SW480 (cell line): ENCODE results near the gene PGBD4.
"Not testable (repeated sequence)": the region's sequence is repeated elsewhere in the genome, so short reads cannot be mapped to it uniquely, and the experiment has no call there.

Source experiments
- DNase-seq: peaks from one replicate; pipeline ENCODE4 v3.0.0-alpha.2; 2016; ENCODE audit warnings: low spot score

The PGBD4 gene

GRCh38 chr15:34114215-34114614, 12.3 kb downstream of the PGBD4 start:
- DNase-seq, result no peak

DNA sequence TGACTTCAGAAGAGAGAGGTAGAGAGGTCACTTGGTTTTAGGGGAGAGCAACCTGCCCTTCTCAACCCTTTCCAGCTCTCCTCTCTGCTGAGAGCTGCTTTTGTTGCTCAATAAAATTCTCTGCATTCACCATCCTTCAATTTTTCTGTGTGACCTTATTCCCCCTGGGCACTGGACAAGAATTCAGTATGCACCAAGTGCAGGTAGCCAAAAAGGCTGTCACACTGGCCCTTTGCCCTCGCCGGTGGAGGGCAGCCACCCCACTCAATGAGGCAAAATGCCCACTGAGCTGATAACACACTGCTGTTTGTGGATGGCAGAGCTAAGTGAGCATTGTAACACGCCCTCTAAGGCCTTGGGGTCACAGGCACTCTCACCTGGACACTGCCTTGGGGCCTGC, 12.9 kb downstream of the PGBD4 start:
- no peak for DNase-seq

GRCh38 chr15:34116620-34117019, 14.7 kb downstream of the PGBD4 start:
- DNase-seq, result no peak

DNA sequence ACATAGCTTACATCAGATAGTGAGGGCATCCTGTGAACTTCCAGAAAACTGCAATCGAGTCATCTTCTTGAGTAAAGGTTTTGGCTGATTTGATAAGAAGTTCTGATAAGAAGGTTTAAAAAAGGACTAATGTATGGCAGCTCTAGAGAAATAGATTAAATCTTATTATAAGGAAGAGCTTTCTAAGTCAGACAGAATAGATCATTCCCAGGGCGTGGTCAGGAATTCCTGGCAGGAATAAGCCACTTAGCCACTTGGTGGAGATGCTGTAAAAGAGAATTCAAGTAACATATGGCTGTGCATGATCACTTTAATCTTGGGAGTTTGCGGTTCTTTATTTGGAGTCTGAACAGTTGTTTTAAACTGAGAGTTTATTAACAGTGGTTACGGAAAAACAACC, 17.4 kb downstream of the PGBD4 start:
- peak; percentile 13 for DNase-seq

GRCh38 chr15:34120420-34120819, 18.5 kb downstream of the PGBD4 start:
- not testable (repeated sequence) for DNase-seq

GRCh38 chr15:34121786-34122185, 19.9 kb downstream of the PGBD4 start:
- not testable (repeated sequence) for DNase-seq

- peak; percentile 16 for DNase-seq
These were observed 20.9 kb downstream of the PGBD4 start for GRCh38 chr15:34122771-34123183.

GRCh38 chr15:34124651-34125050, 22.8 kb downstream of the PGBD4 start:
- DNase-seq, result no peak

DNA sequence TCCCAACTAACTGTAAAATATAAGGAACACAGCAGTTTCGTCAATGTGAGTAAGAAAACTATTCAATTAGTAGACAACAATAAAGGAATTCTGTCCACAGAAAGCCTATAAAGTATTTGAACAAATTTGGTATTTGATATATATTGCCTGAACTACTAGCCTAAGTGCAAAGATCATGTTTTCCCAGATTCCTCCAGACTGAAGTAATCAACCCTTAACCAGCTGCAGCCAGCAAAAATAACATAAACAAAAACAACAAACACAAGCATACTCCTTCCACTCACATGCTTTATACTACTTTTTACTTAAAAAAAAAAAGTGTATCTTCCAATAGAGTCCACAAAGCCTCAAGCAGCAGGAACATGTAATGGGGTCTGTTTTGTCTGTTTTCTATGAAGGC, 24.1 kb downstream of the PGBD4 start:
- DNase-seq, result no peak

- no peak for DNase-seq
These were observed 24.6 kb downstream of the PGBD4 start for GRCh38 chr15:34126522-34126921.

DNA sequence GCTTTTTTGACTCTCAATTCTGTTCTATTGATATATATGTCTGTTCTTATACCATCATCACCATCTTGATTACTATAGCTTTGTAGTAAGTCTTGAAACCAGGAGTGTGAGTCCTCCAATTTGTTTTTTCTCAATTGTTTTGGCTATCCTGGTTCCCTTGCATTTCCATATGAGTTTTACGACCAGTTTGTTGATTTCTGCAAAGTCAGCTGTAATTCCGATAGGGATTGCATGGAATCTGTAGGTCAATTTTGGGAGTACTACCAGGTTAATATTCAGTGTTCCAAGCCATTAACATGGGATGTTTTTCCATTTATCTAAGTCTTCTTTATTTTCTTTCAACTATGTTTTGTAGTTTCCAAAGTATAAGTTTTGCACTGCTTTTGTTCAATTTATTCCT, 27.0 kb downstream of the PGBD4 start:
- no peak for DNase-seq

DNA sequence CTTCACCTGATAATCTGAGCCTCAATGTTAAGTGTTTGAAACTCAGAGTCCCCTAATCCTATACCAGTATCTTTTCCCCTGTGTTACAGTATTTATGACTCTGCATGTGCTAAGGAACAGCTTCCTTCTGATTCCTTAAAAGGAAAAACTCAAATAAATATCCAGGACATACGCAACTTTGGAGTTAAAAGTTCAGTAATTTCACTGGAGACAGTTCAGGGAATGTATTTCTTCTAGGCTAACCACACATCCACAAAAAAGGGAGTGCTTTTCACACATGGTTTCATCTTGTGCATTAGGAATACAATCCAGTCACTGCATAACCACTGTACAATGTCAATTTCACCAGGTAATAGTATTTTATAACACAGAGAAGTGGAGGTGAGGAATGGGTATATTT, 31.0 kb downstream of the PGBD4 start:
- DNase-seq, result no peak

GRCh38 chr15:34133511-34133910, 31.6 kb downstream of the PGBD4 start:
- no peak for DNase-seq

DNA sequence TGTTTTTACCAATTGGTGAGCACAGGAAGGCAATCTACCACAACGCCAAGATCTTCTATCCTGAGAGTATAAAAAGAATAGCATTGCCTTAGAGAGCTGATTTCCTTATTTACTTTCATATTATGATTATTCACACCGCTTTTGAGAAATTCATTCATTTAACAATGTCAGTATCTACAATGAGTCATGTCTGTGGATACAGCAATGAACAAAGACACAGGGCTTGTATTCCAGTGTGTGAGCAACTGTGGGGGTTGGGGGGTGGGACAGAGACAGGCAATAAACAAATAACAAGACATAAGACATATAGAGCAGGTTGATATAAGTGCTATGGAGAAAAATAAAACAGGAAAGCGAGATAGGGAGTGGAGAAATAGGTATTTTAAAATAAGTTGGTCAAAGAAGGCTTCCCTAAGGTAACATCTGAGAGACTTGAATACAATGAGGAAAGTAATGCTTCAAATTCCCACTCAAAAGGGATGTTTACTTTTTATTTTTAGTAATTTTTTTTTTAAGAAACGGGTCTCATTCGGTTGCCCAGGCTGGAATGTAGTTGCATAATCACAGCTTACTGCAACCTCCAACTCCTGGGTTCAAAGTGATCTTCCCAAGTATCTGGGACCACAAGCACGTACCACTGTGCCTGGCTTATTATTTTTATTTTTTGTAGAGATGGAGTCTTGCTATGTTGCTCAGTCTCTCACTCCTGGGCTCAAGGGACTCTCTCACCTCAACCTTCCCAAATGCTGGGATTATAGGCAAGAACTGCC, 45.7 kb downstream of the PGBD4 start:
- DNase-seq, result no peak

- peak; percentile 17 for DNase-seq
These were observed 52.9 kb downstream of the PGBD4 start for GRCh38 chr15:34154725-34155204.

GRCh38 chr15:34155859-34156258, 54.0 kb downstream of the PGBD4 start:
- no peak for DNase-seq
